AG04450 (cell line): ENCODE data around the gene CFAP20DC. TPM values are rescaled to one million over a fixed set of nuclear protein-coding genes. Genes with fewer than 3 reads are reported as not detected.

Experiments used
- CTCF ChIA-PET: fragments of 300-600, 350-600 bp; formaldehyde crosslinking; extraction: SDS; loops from one replicate; lab custom pipeline; 2022; ENCODE audit warnings: antibody characterized with exemption, inconsistent platforms; lab: Charles Lee
- POLR2A ChIA-PET: fragments of 350-600 bp; formaldehyde crosslinking; extraction: SDS; loops from one replicate; lab custom pipeline; 2021; ENCODE audit warnings: antibody characterized with exemption, inconsistent platforms; lab: Yijun Ruan, JAX
- DNase-seq: peaks from one replicate; pipeline ENCODE4 v3.0.0-alpha.2; 2011; ENCODE audit warnings: low read depth, low spot score
- H3K27ac ChIP-seq: one replicate; pipeline ENCODE4 v1.5.1; 2012; ENCODE audit warnings: low read depth, low read length, control low read depth
- H3K27me3 ChIP-seq: one replicate; pipeline ENCODE4 v1.6.0; 2012; ENCODE audit warnings: low read length; ENCODE audit not compliant: control insufficient read depth, insufficient read depth
- H3K4me3 ChIP-seq: 2 replicates; pipeline ENCODE4 v1.5.1; 2011; ENCODE audit warnings: mild to moderate bottlenecking, low read depth, low read length, control low read depth
- H3K9me3 ChIP-seq: 2 replicates; pipeline ENCODE4 v1.5.1; 2012; ENCODE audit warnings: low read length; ENCODE audit not compliant: control insufficient read depth, insufficient read depth
- polyA plus RNA-seq: library from polyadenylated mRNA; depleted of rRNA; stranded (reverse); fragments of >200 nt; gene quantifications from 2 replicates; pipeline ENCODE4 v1.2.3, GENCODE V29; 2011
- TF ChIP-seq, protein P1 (sequence below): IDR thresholded peaks from 2 replicates; pipeline ENCODE4 v1.5.1; 2011; ENCODE audit warnings: low read depth, low read length, control low read depth, inconsistent platforms

The CFAP20DC gene
- polyA plus RNA-seq, 1 experiment: 3.5 TPM

DNA sequence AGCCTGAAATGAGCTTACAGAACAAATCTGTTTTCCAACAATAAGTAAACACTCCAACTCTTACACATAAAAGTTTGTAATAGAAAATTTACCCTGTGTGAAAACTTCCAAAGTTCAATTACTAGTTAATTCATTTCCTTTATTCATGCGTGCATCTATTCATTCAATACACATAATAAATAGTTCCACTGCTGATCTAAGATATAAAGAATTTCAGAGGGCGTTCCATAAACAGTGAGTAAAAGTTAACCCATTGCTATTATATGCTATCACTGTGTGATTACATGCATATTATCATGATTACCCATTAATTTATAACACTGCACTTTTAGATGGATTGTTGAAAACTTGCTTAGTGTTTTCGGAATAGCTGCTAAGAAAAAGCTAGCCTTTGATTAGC is 36.2 kb upstream of the CFAP20DC start:
- peaks cover 5% of the 10 kb centered on the region; the same call in 1 of the 2 replicates for H3K9me3 ChIP-seq
- no peak overlapping the region for H3K27ac ChIP-seq
- ChIA-PET POLR2A (no interaction called here), CTCF (interaction anchor here (0.9 kb wide), 1 partner anchor 42 kb away, joined by 4 read pairs; no protein-coding TSS in a partner anchor)
- no peak for DNase-seq
- no peaks in the 10 kb centered on the region for H3K27me3 ChIP-seq
- TF ChIP-seq, protein P1, sequence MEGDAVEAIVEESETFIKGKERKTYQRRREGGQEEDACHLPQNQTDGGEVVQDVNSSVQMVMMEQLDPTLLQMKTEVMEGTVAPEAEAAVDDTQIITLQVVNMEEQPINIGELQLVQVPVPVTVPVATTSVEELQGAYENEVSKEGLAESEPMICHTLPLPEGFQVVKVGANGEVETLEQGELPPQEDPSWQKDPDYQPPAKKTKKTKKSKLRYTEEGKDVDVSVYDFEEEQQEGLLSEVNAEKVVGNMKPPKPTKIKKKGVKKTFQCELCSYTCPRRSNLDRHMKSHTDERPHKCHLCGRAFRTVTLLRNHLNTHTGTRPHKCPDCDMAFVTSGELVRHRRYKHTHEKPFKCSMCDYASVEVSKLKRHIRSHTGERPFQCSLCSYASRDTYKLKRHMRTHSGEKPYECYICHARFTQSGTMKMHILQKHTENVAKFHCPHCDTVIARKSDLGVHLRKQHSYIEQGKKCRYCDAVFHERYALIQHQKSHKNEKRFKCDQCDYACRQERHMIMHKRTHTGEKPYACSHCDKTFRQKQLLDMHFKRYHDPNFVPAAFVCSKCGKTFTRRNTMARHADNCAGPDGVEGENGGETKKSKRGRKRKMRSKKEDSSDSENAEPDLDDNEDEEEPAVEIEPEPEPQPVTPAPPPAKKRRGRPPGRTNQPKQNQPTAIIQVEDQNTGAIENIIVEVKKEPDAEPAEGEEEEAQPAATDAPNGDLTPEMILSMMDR: no peak
- no peak overlapping the region for H3K4me3 ChIP-seq

DNA sequence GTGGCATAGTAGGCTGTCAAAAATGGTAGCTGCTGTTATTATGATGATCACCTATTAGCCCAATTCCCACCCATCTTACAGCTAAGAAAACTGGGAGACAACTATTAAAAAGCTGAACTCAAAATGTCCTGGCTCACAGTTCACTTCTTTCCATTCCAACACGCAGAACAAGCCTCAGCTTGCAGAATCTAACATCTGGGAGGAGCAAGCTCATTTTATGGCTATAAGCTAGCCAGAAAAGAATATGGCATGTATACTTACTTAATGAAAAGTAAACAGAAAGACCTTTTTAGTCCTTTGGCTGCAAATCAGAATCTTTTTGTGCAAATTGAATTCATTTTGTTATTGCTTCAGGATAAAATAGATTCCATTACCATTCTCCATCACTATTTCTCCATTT is 34.8 kb upstream of the CFAP20DC start:
- Histone ChIP-seq H3K27me3 (no peaks in the 10 kb centered on the region), H3K4me3 (no peak overlapping the region), H3K9me3 (peaks cover 5% of the 10 kb centered on the region; the same call in 1 of the 2 replicates), H3K27ac (no peak overlapping the region)
- ChIA-PET CTCF (interaction anchor here (1.4 kb wide), 1 partner anchor 31 kb away, joined by 6 read pairs; no protein-coding TSS in a partner anchor), POLR2A (no interaction called here)
- TF ChIP-seq, protein P1: no peak
- no peak for DNase-seq

DNA sequence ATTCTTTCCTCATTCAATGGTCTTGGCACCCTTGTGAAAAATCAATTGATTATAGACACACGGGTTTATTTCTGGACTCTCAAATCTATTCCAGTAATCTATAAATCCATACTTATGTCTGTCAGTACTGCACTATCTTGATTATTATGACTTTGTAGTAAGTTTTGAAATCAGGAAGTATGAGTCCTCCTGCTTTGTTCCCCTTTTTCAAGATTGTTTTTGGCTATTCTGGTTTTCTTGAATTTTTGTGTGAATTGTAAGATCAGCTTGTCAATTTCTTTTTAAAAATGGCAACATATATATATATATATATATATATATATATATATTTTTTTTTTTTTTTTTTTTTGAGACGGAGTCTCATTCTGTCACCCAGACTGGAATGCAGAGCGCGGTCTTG is 32.3 kb upstream of the CFAP20DC start:
- CTCF ChIA-PET: interaction anchor here (1.2 kb wide), 1 partner anchor 30 kb away, joined by 3 read pairs; no protein-coding TSS in a partner anchor
- POLR2A ChIA-PET: no interaction called here
- H3K9me3 ChIP-seq: peaks cover 1% of the 10 kb centered on the region; the same call in 1 of the 2 replicates
- no peaks in the 10 kb centered on the region for H3K27me3 ChIP-seq
- no peak for DNase-seq
- H3K27ac ChIP-seq: no peak overlapping the region
- TF ChIP-seq, protein P1: no peak
- no peak overlapping the region for H3K4me3 ChIP-seq

DNA sequence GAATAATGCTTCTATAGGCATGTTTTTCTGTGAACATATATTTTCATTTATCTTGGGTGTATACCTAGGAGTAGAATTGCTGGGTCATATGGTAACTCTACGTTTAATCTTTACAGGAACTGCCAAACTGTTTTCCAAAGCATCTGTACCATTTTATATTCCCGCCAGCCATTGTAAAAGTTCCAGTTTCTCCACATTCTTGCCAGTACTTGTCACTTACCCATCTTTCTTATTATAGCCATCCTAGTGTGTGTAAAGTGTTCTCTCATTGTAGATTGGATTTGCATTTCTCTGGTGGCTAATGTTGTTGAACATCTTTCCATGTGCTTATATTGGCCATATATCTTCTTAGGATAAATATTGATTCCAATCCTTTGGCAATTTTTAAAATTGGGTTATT is 31.2 kb upstream of the CFAP20DC start:
- Histone ChIP-seq H3K9me3 (no peaks in the 10 kb centered on the region), H3K4me3 (no peak overlapping the region), H3K27ac (no peak overlapping the region), H3K27me3 (no peaks in the 10 kb centered on the region)
- TF ChIP-seq, protein P1: no peak
- ChIA-PET CTCF (no interaction called here), POLR2A (no interaction called here)
- DNase-seq: no peak

DNA sequence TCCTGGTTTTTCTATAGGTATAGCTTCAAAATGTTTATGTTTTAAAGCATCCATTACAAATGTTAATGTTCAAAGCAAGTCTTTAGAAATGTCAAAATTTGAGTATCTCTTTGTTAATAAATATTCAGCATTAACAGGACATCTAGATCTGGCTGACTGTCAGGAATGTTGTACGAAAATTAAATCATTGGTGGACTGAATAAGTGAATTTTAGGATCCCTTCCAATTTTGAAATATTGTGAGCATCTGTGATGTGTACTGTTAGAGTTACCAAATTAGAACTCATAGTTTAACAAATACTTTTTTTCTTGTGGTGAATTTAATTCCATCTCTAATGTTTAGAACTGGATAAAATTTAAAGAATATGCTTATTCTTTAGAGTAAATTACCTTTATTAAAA is 30.1 kb upstream of the CFAP20DC start:
- no peak for DNase-seq
- Histone ChIP-seq H3K4me3 (no peak overlapping the region), H3K27me3 (no peaks in the 10 kb centered on the region), H3K9me3 (no peaks in the 10 kb centered on the region), H3K27ac (no peak overlapping the region)
- ChIA-PET POLR2A (no interaction called here), CTCF (no interaction called here)
- TF ChIP-seq, protein P1: no peak
